GM21367 (cell line): ENCODE results near the gene TMTC3.
"Not testable (repeated sequence)": the region's sequence is repeated elsewhere in the genome, so short reads cannot be mapped to it uniquely, and the experiment has no call there.

Source experiments
- ATAC-seq: cut with Tn5 transposase; IDR thresholded peaks from one replicate; pipeline ENCODE4 v1.9.1; 2021; ENCODE audit not compliant: unreplicated experiment

Gene TMTC3

DNA sequence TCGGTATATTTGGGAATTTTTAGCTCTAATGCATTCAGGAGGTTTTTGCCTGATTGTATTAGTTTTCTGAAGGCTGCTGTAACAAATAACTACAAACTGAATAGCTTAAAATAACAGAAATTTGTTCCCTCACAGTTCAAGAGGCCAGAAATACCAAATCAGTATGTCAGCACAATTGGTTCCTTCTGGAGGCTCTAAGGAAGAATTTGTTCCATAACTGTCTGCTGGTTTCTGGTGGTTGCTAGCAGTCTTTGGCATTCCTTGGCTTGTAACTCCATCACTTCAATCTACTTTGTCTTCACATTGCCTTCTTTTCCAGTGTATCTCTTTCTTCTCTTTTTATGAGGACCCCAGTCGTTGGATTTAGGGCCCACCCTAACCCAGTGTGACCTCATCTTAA is 21.3 kb downstream of the TMTC3 start:
- ATAC-seq, result no peak

DNA sequence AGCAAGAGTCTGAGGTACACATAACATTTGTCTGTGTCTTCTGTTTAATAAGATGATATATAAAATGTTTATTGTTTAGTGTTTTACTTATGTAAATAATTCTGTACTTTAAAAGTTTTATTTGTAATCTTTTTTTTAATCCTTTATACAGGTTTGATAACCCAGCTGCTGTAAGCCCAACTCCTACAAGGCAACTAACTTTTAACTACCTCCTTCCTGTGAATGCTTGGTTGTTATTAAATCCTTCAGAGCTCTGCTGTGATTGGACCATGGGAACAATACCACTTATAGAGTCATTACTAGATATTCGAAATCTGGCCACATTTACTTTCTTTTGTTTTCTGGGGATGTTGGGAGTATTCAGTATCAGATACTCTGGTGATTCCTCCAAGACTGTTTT is 24.1 kb downstream of the TMTC3 start:
- no peak for ATAC-seq

DNA sequence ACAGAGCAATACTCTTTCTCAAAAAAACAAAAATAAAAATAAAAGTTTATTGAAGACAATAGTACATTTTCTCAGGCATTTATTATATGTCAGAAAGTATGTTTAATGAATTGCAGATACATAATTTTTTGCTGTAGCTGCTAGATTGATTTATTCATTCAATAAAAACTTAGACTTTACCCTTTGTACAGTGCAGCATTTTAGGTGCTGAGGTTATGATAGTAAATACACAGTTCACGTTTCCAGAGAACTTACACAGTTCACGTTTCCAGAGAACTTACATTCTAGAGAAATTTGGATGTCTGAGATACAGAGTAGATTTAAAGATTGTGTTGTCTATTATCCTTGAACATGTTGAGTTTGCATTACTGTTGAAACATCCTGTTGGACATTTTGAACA is 25.3 kb downstream of the TMTC3 start:
- ATAC-seq, result no peak

DNA sequence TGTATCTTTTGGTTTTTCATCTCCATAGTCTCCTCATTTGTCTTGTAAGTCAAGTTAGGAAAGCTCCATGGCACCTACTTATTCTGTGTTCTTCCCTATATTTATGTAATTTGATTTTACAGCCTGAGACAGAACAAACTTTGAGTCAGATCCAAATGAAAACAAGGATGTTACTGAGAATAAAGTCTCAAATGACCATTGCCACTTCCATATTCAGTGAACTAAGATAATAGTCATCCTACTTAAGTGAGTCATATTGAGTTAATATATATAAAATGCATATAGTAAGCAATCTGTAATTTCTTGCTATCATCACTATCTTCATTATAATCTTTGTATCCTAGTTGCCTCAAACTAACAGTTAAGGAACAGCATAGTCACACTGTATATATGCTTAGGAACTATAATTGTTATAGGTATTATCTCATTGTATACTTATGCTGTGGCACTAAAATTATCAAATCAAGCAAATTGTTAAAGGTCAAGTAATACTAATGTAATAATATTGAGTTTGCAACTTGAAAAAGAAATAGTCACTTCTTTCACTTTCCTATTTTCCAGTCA is 30.8 kb downstream of the TMTC3 start:
- no peak for ATAC-seq

DNA sequence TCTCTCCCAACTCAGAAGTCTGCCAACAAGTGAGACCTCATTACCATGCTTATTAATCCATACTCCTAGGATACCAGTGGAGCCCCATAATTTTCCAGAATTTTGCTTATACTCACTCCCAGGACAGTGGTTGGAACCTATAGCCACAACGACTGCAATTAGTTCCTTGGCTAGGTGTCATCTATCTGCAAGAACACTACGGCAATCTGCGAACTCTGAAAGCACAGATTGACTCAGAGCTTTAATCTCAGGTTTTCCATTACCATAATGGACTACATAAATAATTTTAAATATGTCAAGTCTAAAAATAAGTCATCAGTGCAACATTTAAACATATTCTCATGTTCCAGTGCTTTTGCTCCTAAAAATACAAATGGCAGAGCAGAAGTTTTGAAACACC is 33.4 kb downstream of the TMTC3 start:
- ATAC-seq, result no peak

DNA sequence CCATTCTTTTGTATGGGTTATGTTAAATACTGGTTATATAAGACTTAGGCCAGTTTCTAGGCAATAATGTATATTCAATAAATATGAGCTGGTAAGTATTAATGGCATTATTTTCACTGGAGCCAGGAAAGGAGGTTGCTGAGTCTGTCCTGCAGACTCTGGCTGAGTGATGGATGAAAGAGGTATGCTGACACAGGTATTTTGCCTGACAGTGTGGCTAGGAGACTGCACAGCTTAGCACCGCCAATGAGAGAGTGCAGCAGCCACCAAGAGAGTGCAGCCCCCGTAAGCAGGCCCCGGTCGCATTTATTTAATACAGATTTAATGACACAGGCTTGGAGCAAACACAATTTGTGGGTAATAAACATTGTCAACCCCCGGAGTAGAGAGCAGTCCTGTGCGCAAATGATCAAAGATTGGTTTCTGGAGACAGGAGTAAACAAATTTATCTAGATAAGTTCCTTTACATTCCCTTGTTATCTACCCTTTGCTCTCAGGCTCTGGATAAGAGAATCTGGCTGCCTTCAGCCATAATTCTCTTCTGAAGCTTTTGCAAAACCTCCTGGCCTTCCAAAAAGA is 37.4 kb downstream of the TMTC3 start:
- ATAC-seq, result no peak

DNA sequence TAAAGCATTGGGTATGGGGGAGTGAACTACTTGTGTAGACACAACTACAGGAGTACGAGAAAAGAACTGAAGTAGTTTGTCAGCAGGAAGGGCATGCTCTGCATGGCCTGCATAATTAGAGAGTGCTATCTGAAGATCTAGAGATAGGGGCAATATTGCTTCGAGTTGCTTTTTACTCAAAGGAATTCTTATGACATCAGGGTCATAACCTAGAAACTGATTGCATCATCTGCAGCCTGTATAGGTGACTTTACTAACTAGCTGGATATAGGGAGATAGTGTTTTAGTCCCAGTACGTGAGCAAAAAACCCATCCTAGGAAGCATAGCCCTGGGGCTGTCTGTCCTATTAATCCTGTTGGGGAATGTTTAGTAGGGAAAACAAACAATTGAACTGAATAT is 39.8 kb downstream of the TMTC3 start:
- no peak for ATAC-seq

DNA sequence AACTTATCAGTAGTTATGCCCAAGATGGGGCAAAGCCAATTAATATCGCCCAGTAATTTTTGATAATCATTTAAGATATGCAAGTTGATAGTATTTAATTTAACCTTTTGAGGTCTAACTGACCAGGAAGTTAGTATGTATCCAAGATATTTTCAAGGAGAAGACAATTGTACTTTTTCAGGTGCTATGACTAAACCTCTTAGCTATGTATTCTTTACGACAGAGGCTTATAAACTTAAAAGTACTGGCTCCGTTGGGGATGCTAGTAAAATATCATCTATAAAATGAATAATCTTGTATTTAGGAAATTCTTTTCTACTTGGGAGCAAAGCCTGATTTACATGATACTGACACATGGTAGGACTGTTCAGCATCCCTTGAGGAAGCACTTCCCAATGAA is 40.3 kb downstream of the TMTC3 start:
- no peak for ATAC-seq

DNA sequence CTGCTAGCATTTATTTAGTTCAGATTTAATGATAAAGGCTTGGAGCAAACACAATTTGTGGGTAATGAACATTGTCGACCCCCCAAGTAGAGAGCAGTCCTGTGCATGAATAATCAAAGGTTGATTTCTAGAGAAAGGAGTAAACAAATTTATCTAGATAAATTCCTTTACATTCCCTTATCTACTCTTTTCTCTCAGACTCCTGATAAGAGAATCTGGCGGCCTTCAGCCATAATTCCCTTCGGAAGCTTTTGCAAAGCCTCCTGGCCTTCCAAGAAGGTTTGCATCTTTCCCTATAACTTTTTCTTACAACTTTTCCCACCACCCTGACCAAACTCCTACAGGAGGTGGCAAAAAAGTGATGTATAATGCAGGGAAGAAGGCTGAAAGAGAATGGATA is 42.1 kb downstream of the TMTC3 start:
- no peak for ATAC-seq

DNA sequence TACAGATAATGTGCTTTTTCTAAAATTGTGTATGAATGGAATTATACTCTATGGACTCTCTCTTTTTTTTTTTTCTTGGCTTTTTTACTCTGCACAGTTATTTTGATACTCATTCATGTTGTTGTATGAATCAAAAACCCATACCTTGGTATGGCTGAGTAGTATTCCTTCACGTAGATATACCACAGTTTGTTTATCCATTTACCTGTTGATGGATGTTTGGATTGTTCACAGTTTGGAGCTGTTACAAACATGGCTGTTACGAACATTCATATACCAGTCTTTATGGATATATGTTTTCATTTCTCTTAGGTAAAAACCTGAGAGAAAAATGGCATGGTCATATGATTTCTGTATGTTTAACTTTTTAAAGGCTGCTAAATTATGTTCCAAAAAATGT is 43.2 kb downstream of the TMTC3 start:
- no peak for ATAC-seq

DNA sequence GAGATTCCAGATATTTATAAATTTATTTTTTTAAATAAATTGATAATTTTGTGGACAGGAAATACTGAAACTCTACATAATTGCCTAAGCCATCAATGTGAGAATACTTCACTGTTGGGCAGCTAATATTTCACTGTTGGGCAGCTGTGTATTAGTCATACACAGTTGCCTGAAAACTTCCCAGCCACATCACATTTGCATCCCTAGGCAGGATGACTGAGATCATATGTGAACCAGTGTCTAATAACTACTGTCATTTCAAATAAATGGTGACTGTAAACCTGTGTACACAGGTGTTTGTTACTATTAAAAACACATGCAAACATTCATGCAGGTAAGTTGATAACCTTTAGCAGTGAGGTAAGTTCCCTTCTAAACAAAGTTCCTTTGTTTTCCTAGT is 43.9 kb downstream of the TMTC3 start:
- ATAC-seq, result peak; percentile 84

DNA sequence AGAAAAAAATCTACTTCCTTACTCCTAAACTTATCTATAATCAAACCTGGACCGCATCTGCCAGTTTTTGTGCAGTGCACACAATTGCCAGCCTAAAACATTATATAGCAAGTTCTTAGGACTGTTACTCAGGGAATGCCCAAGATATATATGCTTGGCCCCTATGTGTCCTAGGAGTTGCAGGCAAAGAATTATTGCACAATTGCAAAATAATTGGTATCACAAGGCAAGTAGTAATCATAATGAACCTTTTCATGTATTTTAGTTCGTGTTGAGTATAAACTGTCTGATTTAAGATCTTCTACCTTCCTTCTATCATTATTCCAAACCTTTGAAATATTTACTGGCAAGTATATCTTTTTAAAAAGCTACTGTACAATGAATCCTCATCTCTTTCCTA is 45.5 kb downstream of the TMTC3 start:
- no peak for ATAC-seq

DNA sequence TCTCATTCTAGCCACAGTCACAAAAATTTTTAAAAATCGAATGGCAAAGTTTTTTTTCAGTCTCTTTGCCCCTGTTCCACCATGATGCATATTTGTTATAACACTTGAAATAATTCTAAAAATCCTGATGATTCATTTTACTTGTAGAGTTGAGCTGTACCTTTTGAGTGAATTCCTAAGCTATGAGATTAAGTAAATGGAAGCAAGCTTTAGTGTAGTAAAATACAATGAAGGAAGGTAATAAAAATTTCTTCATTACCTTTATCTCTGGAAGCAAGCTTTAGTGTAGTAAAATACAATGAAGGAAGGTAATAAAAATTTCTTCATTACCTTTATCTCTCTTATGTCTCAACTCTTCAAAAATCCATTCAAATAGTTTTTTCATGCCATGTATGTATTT is 46.1 kb downstream of the TMTC3 start:
- no peak for ATAC-seq

DNA sequence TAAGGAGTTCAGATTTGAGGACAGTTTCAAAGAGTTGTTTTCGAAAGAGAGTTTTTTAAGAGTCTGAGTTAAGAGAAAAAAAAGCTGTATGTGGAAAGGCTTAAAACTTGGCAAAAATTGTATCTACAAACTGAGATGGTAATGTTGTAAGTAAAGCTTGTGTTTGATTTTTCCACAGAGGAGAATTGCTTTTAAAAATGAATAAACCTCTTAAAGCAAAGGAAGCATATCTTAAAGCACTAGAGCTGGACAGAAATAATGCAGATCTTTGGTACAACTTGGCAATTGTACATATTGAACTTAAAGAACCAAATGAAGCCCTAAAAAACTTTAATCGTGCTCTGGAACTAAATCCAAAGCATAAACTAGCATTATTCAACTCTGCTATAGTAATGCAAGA is 50.3 kb downstream of the TMTC3 start:
- no peak for ATAC-seq

DNA sequence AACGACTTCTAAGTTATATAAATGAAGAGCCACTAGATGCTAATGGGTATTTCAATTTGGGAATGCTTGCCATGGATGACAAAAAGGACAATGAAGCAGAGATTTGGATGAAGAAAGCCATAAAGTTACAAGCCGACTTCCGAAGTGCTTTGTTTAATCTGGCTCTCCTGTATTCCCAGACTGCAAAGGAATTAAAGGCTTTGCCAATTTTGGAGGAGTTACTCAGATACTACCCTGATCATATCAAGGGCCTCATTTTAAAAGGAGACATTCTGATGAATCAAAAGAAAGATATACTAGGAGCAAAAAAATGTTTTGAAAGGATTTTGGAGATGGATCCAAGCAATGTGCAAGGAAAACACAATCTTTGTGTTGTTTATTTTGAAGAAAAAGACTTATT is 52.8 kb downstream of the TMTC3 start:
- ATAC-seq, result no peak

DNA sequence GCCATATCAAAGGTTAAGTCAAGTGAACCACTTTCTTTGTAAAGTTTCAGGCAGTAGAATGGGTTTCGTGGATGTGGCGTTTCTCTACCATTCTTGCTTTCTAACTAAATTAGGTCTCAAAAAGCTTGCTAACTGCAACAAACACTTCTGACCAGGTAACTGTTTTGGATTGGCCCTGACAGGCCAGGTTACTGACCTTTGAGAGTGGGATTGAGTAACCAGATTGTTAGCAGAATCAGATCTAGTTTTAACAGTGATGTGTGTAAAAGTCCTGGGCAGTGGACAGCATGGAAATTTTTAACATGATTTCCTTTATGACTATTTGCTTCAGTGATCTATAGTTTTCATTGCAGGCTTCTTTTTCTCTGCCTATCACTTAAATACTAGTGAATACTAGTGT is 57.9 kb downstream of the TMTC3 start:
- ATAC-seq, result no peak

DNA sequence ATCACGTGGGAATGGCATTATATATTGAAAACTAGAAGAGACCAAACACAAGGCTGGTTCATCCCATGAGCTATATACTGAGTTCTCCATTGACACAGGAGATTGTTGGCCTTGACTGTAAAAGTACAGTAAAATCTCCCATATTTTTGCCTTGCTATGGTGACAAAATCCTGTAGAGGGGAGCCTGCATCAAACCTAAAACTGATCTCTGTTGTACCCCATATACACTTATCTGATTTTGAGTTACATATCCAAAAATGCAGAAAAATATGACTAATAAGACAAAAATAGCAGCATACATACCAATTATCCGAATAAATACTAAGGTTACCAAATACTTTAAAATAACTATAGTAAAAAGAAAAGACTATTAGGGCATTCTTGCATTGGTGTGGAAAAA is 60.4 kb downstream of the TMTC3 start:
- ATAC-seq, result no peak

DNA sequence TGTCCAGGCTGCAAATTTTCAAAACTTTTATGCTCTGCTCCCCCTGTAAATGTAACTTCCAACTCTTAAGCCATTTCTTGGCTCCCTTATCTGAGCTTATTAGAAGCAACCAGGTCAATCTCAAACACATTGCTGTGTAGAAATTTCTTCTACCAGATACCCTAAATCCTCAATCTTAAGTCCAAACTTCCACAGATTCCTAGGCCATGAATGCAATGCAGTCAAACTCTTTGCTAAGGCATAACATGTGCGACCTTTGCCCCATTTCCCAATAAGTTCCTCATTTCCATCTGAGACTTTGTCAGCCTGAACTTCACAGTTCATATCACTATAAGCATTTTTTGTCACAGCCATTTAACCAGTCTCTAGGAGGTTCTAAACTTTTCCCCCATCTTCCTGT is 64.5 kb downstream of the TMTC3 start:
- ATAC-seq, result no peak

DNA sequence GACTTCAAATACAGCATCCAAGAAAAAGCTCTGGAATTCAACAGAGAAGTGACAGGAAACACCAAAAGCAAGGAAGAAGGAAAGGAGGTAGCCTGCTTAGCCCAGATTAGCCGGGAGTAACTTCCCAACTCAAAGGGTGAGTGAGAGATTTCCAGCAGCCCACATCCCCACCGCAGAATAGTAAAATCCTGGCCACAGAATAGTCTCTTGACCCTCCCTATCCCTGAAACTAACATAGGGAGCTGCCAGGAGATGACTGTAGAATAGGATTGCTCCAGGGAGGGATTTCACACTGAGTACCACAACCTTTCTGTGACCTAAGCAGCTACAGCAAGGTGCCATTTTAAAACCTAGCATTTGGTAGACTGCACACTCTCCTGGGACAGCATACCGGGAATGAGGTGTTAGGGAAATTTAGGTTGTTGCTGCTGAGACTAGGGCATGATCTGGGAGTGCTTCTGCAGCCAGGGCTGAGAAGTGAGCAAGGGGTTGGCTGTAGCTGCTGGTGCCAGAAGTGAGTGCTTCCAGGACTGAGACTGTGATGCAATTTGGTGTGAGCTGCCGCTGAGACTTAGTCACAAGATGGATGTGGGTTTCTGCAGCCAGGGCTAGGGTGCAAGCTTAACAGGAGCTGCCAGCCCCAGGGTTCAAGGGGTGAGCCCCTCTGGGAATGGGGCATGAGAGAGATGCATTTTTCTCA is 66.0 kb downstream of the TMTC3 start:
- no peak for ATAC-seq

DNA sequence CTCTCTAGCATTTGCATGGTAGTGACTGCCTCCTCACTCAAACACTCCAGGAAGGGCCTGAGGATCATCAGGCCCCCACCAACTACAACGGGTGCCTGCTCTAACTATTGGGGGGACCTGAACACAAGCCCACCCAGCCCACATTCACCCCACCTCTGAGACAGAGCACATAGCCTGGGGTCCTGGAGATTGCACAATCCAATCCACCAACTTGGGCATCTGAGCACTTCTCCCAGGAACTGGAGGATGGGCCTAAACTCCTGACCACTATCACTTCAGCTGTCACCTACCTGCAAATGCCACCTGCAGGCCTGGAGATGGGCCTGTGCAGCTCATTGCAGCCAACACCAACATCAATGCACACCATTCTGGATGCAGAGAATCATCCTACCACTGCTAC is 66.6 kb downstream of the TMTC3 start:
- no peak for ATAC-seq

DNA sequence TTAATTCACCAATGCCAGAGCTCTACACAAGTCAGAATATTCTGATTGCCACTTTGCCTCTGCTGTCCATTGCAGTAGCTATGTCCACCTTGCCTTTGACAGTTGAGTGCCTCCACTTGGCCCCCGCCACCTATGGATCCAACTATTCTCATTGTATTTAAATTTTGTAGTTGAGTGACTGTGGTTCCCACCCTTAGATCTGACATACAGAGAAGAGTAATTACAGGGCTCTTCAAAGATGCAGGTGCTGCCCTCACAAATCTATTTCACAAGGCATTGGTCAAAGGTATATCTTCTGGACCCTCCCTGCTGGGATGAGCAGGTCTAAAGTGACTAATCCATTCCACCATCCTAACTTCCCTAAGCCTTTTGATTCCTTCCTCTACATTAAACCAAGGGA is 68.2 kb downstream of the TMTC3 start:
- ATAC-seq, result not testable (repeated sequence)

DNA sequence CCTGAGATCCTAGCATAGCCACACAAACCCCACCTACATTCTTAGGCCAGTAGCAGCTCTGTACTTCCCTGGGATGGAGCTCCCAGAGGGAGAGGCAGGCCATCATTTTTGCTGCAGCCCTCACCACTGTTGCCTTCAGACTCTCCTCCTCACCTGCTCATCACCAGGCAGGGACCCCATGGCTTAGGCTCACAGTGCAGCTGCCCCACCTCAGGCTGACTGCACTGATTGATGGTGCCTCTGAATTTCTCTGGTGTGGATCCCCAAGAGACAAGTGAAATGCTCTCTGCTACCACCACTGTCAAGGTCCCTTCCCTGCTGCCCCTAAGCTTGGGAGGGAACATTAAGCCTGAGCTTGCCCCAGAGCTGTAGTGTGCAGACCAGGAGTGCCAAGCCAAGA is 76.2 kb downstream of the TMTC3 start:
- ATAC-seq, result no peak

DNA sequence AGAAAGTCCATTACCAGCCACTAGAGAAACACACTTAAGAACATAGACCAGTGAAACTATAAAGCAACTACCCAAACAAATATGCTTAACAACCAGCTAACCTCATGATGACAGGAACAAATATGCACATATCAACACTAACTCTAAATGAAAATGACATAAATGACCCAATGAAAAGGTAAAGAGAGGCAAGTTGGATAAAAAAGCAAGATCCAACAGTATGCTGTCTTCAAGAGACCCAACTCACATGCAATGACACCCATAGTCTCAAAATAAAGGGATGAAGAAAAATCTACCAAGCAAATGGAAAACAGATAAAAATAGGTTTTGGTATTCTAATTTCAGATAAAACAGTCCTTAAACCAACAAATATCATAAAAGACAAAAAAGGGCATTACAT is 77.8 kb downstream of the TMTC3 start:
- ATAC-seq, result no peak
